PFSK-1 (cell line): ENCODE data around the gene ZNF70.

Experiments used
- FOXP2 ChIP-seq: optimal IDR thresholded peaks from 2 replicates; pipeline ENCODE3; 2011; ENCODE audit warnings: borderline replicate concordance, control low read depth, inconsistent platforms; ENCODE audit not compliant: insufficient read depth; ENCODE audit errors: extremely low read length, extremely low read depth
- POLR2AphosphoS5 ChIP-seq: IDR thresholded peaks from 2 replicates; pipeline ENCODE4 v1.6.1; 2012; ENCODE audit warnings: low read depth, mild to moderate bottlenecking, control low read depth, low read length, moderate library complexity
- SIN3A ChIP-seq: IDR thresholded peaks from 2 replicates; pipeline ENCODE4 v1.6.1; 2012; ENCODE audit warnings: mild to moderate bottlenecking, low read length, moderate library complexity, borderline replicate concordance; ENCODE audit not compliant: insufficient read depth
- TAF1 ChIP-seq: IDR thresholded peaks from 2 replicates; pipeline ENCODE4 v1.6.1; 2012; ENCODE audit warnings: low read length, control low read depth, borderline replicate concordance; ENCODE audit not compliant: insufficient read depth
- TF ChIP-seq, protein P1 (sequence below), 2 experiments: IDR thresholded peaks; 2 replicates each; pipeline versions ENCODE4 v1.6.1 to v1.8.0; 2011 to 2012; ENCODE audit warnings: low read depth in 2 of 2, low read length in 2 of 2, control low read depth in 1 of 2, inconsistent platforms in 1 of 2, mild to moderate bottlenecking in 1 of 2, moderate library complexity in 1 of 2; ENCODE audit not compliant: insufficient read depth in 1 of 2

The ZNF70 gene

DNA sequence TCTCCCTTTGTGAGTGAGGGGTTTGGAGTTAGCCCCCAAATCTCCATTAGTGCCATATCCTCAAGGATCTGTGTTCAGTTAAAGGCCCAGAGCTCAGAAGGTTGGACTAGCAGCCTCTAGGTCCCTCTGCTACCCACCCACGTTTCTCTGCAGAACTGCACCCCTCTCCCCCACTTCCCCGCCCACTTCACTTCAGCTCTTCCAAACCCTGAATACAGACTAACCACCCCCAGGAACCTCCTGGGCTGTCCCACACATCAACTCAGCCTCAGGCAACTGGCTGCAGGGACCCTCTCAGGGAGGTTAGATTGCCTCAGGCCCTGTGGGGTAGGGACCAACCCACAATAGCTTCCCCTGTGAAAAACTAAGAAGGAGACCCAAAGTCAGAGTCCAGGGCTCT is 2.5 kb upstream of the ZNF70 start:
- TF ChIP-seq FOXP2 (no peak), TAF1 (no peak), POLR2AphosphoS5 (no peak), SIN3A (no peak)
- TF ChIP-seq, protein P1, sequence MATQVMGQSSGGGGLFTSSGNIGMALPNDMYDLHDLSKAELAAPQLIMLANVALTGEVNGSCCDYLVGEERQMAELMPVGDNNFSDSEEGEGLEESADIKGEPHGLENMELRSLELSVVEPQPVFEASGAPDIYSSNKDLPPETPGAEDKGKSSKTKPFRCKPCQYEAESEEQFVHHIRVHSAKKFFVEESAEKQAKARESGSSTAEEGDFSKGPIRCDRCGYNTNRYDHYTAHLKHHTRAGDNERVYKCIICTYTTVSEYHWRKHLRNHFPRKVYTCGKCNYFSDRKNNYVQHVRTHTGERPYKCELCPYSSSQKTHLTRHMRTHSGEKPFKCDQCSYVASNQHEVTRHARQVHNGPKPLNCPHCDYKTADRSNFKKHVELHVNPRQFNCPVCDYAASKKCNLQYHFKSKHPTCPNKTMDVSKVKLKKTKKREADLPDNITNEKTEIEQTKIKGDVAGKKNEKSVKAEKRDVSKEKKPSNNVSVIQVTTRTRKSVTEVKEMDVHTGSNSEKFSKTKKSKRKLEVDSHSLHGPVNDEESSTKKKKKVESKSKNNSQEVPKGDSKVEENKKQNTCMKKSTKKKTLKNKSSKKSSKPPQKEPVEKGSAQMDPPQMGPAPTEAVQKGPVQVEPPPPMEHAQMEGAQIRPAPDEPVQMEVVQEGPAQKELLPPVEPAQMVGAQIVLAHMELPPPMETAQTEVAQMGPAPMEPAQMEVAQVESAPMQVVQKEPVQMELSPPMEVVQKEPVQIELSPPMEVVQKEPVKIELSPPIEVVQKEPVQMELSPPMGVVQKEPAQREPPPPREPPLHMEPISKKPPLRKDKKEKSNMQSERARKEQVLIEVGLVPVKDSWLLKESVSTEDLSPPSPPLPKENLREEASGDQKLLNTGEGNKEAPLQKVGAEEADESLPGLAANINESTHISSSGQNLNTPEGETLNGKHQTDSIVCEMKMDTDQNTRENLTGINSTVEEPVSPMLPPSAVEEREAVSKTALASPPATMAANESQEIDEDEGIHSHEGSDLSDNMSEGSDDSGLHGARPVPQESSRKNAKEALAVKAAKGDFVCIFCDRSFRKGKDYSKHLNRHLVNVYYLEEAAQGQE (IDR thresholded peaks at IDR 0.05; ENCODE audit: insufficient read depth in 1 of 2, low read depth in 2 of 2, low read length in 2 of 2), result no peak

DNA sequence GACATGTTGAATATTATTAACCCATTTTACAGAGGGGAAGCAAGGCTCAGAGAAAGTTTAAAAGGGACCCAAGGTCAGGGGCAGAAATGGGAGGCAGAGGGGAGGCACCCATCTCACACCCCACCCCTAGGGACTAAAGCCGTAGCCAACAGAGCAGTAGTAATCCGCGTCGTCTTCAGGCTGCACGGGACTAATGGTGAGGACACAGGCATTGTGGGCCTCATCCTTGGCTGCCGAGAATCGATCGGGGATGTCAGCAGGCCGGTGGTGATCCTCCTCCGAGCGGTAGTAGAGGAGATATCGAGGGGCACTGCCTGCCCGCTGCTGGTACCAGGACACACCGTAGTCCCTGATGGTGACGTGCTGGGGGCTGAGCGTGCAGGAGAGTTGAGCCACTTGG is 1.8 kb upstream of the ZNF70 start:
- TF ChIP-seq SIN3A (no peak), FOXP2 (no peak), POLR2AphosphoS5 (no peak), TAF1 (no peak)
- TF ChIP-seq, protein P1 (IDR thresholded peaks at IDR 0.05; ENCODE audit: insufficient read depth in 1 of 2, low read depth in 2 of 2, low read length in 2 of 2), result no peak

DNA sequence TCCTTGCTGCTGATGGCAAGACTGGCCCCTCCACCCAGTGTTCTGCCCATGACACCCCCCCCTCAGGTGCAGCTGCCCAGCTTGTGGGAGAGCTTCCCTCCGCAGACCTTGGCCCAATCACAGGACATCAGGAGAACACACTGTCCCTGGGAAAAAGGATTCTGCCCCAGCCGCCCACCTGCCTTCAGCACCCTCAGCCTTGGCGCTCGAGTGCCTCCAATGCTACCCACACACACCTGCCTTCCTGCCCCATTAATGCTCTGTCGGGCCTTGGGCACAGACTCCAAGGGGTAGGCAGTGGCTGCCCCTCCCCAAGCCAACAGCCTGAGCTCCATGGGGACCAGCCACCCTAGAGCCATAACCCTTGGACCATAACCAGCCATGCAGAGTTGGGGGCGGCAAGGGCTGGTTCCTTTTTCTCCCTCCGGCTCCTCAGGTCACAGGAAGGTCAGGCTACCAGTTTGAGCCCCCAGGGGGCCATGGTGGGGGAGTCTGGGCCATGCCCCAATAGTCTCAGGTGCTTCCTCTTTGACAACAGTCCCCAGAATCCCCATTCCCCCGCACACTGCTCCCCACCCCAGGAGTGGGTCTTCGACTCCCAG is 1.3 kb upstream of the ZNF70 start:
- no peak for TF ChIP-seq FOXP2
- TF ChIP-seq, protein P1 (IDR thresholded peaks at IDR 0.05; ENCODE audit: insufficient read depth in 1 of 2, low read depth in 2 of 2, low read length in 2 of 2), result no peak
- TF ChIP-seq POLR2AphosphoS5, result no peak
- TF ChIP-seq SIN3A, result no peak

DNA sequence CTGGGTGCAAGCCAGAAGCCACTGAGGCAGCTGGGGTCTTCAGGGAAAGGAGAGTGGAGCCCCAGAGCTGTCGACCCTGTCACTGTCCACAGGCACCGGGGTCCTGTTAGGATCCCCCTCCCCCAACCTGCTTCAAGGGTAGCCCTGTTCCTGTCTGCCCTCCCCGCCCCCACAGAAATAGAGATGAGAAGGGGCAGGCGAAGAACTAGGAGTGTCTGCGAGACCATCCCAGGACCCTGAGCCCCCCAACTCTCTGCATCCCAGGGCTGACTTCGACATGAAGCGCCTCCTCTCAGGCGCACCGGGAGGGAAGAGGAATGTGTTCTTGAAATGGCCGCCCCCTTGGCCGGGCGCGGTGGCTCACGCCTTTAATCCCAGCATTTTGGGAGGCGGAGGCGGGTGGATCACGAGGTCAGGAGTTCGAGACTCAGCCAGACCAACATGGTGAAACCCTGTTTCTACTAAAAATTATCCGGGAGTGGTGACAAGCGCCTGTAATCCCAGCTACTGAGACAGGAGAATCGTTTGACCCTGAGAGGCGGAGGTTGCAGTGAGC is 607 bp upstream of the ZNF70 start:
- no peak for TF ChIP-seq POLR2AphosphoS5
- no peak for TF ChIP-seq SIN3A
- TF ChIP-seq, protein P1 (IDR thresholded peaks at IDR 0.05; ENCODE audit: insufficient read depth in 1 of 2, low read depth in 2 of 2, low read length in 2 of 2), result no peak

DNA sequence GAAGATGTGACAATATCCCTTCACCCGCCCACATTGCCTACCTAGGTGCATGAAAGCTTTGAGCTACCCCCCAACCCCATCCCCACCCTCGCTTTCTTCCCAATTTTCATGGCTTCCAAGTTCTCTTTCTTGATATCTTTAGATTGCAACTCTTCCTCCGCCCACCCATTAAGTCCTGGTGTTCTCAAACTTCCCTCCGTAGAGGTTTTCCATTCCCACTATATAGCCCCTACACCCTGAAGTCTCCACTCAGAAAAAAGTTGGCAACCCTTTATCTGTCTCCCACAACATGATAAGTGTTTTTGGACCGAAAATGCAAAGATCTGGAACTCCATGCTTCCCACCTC is 572 bp downstream of the ZNF70 start:
- TF ChIP-seq, protein P1 (IDR thresholded peaks at IDR 0.05; ENCODE audit: insufficient read depth in 1 of 2, low read depth in 2 of 2, low read length in 2 of 2), result no peak
- TF ChIP-seq FOXP2 (no peak), TAF1 (no peak), SIN3A (no peak), POLR2AphosphoS5 (no peak)
